Right lobe of liver (tissue), 4 donors: ENCODE data around the gene CCDC120.

Experiments used
- CTCF ChIP-seq, 4 donors: fragments of 200-600 bp in 3 of 4; fragments of 450-650 bp in 1 of 4; IDR thresholded peaks; one replicate each; pipeline versions ENCODE4 v1.5.1 to v1.8.0; 2016 to 2022; ENCODE audit warnings: antibody characterized with exemption in 4 of 4, mild to moderate bottlenecking in 2 of 4
- POLR2A ChIP-seq: fragments of 450-650 bp; IDR thresholded peaks from one replicate; pipeline ENCODE4 v1.6.1; 2017; ENCODE audit warnings: antibody characterized with exemption, mild to moderate bottlenecking
- donor health status: DM: no; HTN: no; CAD: no.
- donor health status: DM: no; HTN: no; CAD: no.
- donor health status: DM: no; HTN: yes; CAD: no.

DNA sequence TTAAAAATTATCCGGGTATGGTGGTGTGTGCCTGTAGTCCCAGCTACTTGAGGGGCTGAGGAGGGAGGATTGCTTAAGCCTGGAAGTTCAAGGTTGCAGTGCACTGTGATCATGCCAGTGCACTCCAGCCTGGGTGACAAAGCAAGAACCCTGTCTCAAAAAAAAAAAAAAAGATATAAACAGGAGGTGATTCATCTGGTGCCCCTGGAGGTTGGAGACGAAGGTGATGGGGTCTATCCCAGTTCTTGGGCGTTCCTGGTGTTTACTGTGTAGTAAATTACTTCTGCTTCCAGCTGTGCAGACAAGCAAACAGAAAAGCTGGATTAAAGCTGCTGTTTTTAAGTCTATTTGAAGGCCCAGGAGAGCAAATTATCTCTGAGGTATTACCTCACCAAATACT, 44.8 kb downstream of the CCDC120 start:
- TF ChIP-seq POLR2A (no peak), CTCF (IDR thresholded peaks at IDR 0.05) (no peak)
